ENCODE measurements around the gene MYH3.
"Not testable (repeated sequence)": the region's sequence is repeated elsewhere in the genome, so short reads cannot be mapped to it uniquely, and the experiment has no call there.

Gene MYH3

GRCh38 chr17:10657148-10657547 is at the start of gene MYH3:
TSS of gene MYH3 (minus strand) at chr17:10657309. CDS start at chr17:10655064, 2,245 bp downstream.
- no peak for DNase-seq

DNA sequence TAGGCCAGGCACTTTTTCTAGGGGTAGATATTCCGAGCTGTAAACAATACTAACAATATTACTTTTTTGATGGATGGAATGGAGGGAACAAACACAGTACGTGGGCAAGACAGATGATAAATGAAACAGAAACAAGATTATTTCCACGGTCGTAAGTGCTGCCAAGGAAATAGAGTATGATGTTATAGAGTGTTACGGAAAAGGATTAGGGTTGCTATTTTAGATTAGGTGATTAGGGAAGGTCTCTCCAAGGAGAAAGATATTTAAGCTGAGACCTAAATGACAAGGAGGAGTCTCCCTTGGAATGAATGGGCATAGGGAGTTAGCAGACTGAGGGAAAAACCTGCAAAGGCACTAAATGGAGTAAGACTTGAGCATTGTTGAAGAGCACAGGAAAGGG is 48.6 kb upstream of the MYH3 start:
- no peak for DNase-seq

GRCh38 chr17:10702574-10702973 is 45.5 kb upstream of the MYH3 start:
- DNase-seq, result no peak

GRCh38 chr17:10699856-10700255 is 42.7 kb upstream of the MYH3 start:
- DNase-seq, result no peak

GRCh38 chr17:10698096-10698818 is 41.1 kb upstream of the MYH3 start:
- DNase-seq, result no peak

DNA sequence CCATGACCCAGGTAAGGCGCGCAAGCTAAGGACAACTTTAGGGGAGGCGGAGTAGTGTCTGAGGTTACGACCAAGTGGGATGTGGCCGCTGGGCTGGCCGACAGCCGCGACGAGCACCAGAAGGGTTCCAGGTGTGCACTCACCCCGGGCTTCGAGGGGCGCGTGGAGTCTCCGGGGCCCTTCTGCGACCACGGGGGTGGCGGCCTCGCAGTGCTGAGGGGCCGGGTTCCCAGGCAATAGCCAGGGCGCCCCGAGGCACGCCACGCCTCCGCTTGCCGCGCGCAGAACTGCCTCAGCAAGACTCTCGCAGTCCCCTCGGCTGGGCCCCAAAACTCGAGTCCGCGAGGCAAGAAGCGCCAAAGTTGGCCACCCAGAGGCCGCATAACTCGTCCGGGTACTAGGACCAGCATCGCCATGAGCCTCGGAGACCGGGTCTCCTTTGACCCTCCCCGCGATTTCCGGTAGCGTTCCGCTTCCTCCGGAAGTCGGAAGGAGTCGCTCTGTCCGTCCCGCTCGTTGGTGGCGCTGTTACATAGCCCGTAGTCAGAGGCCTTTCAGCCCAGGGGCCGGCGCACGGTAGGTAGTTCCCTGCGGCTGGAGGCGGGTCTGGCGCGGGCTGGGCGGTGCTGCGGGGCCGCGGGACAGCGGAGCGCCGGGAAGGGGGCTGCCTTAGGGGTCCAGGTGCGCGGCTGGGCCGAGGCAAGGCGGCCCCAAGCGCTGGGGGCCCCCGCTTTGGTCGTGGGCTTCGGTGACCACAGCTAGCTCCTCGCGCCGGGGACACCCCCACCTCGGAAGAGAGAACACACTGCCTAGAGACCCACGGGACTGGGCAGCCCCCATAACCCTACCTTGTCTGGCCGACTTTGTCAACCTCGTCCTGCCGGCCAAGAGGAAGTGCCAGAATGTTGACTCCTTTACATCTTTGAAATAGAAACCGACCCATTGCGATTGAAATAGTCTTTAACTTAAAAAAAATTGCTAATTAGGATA is 40.3 kb upstream of the MYH3 start, which contains the start of the genes ADPRM and SCO1:
TSS of gene ADPRM (plus strand) at position 503 of the 990 bp plus-strand sequence. CDS start 7,333 bp downstream, outside the sequence.
TSS of gene SCO1 (minus strand) at position 442 of the 990 bp plus-strand sequence. CDS start at position 416, 26 bp downstream.
- peak; percentile 78 to 84 (median 81) for DNase-seq

DNA sequence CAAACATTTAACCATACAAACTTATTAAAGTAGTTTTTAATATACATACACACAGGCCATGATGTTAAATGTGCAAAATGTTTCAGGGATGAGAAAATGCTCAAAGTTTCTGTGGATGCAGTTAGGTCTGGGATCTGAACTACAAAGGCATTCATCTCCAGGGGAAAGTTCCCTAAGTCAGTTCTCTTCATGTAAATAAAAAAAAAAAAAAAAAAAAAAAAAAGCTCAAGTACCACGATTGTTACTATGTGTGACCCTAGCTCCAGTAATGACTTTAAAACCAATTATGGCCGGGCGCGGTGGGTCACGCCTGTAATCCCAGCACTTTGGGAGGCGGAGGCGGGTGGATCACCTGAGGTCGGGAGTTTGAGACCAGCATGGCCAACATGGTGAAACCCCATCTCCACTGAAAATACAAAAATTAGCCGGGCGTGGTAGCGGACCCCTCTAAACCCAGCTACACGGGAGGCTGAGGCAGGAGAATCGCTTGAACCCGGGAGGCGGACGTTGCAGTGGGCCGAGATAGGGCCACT is 38.8 kb upstream of the MYH3 start:
- not testable (repeated sequence) for DNase-seq

- DNase-seq, result no peak
These were observed 30.4 kb upstream of the MYH3 start for GRCh38 chr17:10687499-10687898.

- no peak for DNase-seq
These were observed 26.7 kb upstream of the MYH3 start for GRCh38 chr17:10683853-10684252.

GRCh38 chr17:10681866-10682446 is 24.8 kb upstream of the MYH3 start:
- no peak for DNase-seq

DNA sequence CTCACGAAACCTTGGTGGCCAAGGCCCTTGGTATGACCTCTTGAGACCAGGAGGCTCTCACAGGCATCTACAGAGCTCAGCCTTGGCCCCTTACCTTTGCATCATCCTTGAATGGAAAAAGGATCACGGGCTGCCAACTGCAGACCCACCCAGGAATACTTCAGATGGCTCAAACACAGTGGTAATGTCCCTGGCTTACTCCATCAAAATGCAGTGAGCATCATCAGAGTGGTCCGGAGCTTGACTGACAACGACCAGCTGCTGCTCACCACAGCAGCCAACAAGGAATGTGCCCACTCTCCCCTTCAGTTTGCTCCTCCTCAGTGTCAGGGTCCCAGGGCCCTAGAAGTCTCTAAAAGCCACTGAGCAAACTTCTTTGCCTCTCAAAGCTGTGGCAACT is 17.6 kb upstream of the MYH3 start:
- no peak for DNase-seq

DNA sequence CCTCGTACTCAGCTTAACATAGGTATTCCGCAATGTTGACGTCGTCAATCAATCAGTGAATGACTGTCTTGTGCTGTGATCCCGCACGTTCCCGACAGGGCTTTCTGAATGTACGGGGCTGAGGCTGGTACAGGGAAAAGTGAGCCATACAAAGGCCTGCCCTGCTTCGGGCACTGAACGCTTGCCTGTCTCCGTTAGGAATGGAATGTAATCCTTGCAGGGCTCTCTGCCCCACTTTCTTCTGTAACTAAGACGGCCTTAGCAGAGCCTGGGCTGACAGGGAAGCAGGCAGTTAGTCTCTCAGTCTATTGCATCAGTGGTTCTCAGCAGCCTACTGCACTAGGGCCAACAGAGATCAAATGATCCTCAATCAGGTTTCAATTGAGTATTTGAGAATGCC is 16.2 kb upstream of the MYH3 start:
- no peak for DNase-seq

DNA sequence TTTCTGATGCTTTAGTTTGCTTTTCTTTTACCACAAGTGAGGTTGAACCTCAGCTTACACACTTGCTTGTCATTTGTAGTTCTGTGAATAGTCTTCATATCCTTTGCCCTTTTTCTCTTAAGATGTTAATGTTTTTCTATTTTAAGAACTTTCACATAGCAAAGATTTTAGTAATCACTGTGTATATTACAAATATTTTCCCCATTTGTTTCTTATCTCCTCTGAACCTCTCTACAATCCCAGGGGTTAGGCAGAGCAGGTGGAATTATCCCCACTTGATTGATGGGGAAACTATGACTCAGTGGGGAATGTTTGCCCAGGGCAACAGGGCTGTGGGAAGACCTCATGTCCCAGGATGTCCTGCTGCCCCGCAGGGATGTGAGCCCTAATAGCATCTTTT is 11.7 kb upstream of the MYH3 start:
- no peak for DNase-seq

DNA sequence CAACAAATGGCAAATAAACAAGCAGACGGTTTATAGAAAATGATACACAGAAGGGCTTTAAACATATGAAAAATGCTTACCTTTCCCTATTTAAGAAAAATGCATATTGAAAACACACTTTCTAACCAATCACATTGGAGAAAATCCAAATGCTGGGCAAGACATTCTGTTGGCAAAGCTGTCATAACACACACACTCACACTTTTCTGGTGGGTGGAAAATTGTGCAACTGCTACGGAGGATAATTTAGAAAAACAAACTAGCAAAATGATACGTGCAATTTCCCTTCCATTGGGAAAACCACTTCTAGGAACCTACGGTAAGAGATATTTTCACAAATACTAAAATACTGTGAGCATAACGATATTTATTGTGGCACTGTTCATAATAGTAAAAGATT is 9.8 kb upstream of the MYH3 start:
- no peak for DNase-seq

DNA sequence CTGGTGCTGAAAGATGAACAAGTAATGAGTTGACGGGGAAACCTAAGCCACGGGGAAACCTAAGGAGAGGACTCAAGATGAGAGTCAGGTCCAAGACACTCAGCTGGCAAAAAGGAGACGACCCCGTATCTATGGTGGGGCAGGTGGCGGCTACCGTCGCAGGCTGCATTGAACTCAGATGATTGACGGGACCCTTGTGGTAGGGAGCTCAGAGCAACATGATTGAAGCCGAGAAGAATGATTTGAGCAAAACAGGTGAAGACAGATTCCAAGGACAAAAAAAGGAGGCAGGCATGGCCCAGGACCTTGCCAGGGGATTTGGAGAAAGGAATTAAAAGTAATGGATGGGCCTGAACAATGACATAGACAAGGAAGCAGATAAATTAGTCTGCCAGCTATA is 7.5 kb upstream of the MYH3 start:
- DNase-seq, result no peak

GRCh38 chr17:10663231-10663630 is 6.1 kb upstream of the MYH3 start:
- DNase-seq, result no peak

- DNase-seq, result no peak
These were observed 4.3 kb upstream of the MYH3 start for GRCh38 chr17:10661437-10661836.

DNA sequence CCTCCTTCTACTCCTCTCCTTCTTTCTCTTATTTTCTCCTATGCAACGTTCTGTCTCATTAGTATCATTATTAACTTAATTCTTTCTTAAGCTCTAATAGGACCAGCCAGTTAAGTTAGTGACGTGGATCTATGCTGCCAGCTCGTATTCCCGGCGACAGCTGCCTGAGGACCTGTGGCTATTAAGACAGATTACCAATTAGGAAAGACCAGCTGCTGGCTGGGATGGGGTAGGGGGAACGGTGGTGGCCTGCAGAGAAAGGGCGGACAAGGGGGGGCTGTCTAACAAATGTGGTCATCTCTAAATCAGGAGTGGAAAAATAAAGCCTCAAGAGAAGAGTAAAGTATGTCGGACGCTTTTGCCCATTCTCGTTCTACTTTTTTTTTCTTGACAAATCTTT is 770 bp upstream of the MYH3 start:
- DNase-seq, result no peak

DNA sequence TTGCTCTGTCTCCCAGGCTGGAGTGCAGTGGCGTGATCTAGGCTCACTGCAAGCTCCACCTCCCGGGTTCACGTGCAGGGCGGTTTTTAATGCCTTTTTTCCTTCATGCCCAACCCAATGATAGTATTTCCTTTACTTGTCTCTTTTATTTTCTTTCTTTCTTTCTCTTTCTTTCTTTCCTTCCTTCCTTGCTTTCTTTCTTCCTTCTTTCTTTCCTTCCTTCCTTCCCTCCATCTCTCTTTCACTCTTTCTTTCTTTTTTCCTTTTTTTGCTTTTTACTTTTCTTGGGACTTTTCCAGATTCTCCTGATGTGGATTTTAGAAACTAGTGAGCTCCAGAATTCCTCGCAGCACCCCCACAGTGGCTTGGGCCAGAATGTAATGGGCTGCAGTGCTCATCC is 3.1 kb downstream of the MYH3 start:
- DNase-seq, result no peak

GRCh38 chr17:10652984-10653659 is 4.0 kb downstream of the MYH3 start:
- no peak for DNase-seq

- no peak for DNase-seq
These were observed 5.2 kb downstream of the MYH3 start for GRCh38 chr17:10651927-10652326.

DNA sequence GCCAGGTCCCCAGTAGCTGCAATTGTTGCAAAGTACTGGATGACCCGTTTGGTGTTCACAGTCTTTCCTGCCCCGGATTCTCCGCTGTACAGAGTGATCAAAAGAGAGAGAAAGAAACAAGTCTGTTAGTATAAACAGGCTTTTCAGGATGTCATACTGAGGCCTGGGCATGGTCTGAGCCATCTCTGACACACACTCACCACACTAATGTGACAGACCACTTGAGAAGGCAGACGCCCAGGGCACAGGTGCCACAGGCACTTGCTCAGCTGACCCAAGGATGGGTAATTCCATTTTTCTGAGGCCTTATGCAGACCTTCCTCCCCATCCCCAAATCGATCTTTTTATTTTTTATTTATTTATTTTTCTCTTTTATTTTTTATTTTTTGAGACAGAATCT is 7.5 kb downstream of the MYH3 start:
- DNase-seq, result no peak

GRCh38 chr17:10648956-10649355 is 8.2 kb downstream of the MYH3 start:
- DNase-seq, result no peak
